Astrocyte of the cerebellum (primary cell): ENCODE results near the gene VGLL4.
"Not testable (repeated sequence)": the region's sequence is repeated elsewhere in the genome, so short reads cannot be mapped to it uniquely, and the experiment has no call there.

Source experiments
- DNase-seq: peaks from one replicate; pipeline ENCODE4 v3.0.0-alpha.2; 2011; ENCODE audit warnings: low read depth
- H3K4me3 ChIP-seq: 2 replicates; pipeline ENCODE4 v1.5.1; 2011; ENCODE audit warnings: mild to moderate bottlenecking, low read depth, low read length, moderate library complexity
- CTCF ChIP-seq: IDR thresholded peaks from 2 replicates; pipeline ENCODE4 v1.5.1; 2012; ENCODE audit warnings: low read length, low read depth, moderate library complexity, mild to moderate bottlenecking; ENCODE audit errors: missing control alignments
- in situ Hi-C: cut with HindIII; loops from 2 replicates; pipeline ENCODE4 v1.10.0; 2017; ENCODE audit warnings: low sequenced_read_pairs

Gene VGLL4

DNA sequence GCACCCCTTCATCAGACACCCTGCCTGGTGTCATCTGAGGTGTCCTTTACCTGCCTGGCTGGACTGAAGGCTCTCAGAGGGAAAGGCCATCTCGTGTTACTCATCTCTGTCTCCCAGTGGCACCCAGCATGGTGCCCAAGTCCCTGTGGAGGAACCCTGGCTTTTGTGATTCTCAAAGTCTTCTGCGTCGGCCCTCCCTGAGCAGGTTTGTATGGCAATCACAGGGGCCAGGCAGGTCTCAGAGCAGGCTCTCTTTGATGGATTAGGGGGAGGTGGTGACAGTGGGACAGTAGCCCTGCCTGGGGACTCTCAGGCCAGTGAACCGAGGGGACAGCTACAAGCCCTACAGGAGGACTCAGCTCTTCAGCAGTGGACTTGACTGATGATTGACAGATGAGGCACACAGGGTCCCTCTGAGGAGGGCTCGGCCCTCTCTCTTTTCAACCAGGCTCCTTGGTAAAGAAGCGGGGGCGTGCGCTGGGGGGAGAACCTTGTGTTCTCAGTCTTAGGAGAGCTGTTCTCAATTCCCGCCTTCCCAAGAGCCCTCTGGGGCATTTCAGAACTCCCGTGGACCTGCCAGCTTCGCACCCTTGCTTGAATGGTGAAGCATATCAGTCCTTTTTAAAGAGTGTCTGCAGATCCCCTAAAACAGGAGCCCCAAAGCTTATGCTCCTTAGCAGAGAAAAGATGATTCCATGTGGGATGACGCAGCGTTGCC lies 108.3 kb downstream of the VGLL4 start:
- in situ Hi-C loops: no loop called here
- TF ChIP-seq CTCF: no peak
- no peak for DNase-seq

GRCh38 chr3:11534793-11535101 lies 109.0 kb downstream of the VGLL4 start:
- no peak for DNase-seq
- in situ Hi-C loops: no loop called here
- no peak overlapping the region for H3K4me3 ChIP-seq
- no peak for TF ChIP-seq CTCF

More for the DNA sequence above, 108.3 kb downstream of the VGLL4 start:
- no peak overlapping the region for H3K4me3 ChIP-seq

DNA sequence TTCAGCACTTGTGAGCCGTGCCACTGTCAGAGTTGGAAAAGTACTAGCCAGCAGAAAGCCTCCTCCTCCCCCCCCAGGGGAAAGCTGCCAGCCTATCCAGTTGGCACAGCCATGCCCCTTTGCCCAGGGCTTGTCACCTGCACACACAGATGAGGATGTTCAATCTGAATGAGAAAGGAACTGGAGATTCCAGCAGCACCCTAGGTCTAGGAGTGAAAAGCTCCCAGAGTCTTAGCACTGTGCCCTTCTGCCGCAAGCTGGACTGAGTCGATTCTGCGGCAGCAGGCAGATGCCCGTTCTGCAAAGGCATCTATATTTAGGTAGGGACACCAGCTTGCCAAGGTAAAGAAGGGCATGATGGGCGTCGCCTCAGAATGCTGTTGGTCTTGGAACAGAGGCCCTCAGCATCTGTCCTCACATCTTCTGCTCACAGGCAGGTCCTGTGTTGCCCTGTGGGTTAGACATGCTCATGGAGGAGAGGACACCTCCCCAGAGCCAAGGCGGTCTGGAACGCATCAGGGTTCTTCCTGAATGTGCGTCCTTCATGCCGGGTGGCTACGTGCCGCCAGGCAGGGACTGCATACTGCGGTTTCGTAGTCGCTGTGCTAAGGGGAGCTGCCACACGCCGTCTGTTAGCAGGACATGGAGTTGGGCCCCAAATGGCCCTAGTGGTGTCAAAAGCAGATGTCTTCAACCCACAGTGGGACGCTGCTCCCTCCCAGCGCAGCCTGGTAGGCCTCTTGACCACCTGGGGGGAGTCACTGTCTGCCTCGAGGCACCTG lies 109.5 kb downstream of the VGLL4 start:
- no peak overlapping the region for H3K4me3 ChIP-seq
- DNase-seq: no peak
- in situ Hi-C loops: no loop called here
- TF ChIP-seq CTCF: no peak

- in situ Hi-C loops: no loop called here
- TF ChIP-seq CTCF: no peak
Measured at GRCh38 chr3:11532931-11533391, 110.8 kb downstream of the VGLL4 start.

GRCh38 chr3:11530153-11530721 lies 113.5 kb downstream of the VGLL4 start:
- in situ Hi-C loops: no loop called here
- no peak overlapping the region for H3K4me3 ChIP-seq
- peak; percentile 15 for TF ChIP-seq CTCF
- DNase-seq: peak; percentile 96

More at GRCh38 chr3:11532931-11533391, 110.8 kb downstream of the VGLL4 start:
- DNase-seq: peak; percentile 77
- no peak overlapping the region for H3K4me3 ChIP-seq

GRCh38 chr3:11529281-11529680 lies 114.4 kb downstream of the VGLL4 start:
- in situ Hi-C loops: no loop called here
- H3K4me3 ChIP-seq: no peak overlapping the region
- no peak for DNase-seq
- TF ChIP-seq CTCF: no peak

- H3K4me3 ChIP-seq, in situ Hi-C loops, DNase-seq: not testable (repeated sequence)
Measured at GRCh38 chr3:11526121-11526520, 117.6 kb downstream of the VGLL4 start.
